Ureter (tissue), 1 donor: ENCODE data around the gene USP16. TPM values are rescaled to one million over a fixed set of nuclear protein-coding genes. Genes with fewer than 3 reads are reported as not detected.

Experiments
- DNase-seq: peaks from one replicate; pipeline ENCODE4 v3.0.0-alpha.2; 2020; ENCODE audit warnings: low spot score
- total RNA-seq: library from RNA; stranded (reverse); gene quantifications from one replicate; pipeline ENCODE4 v1.2.4, GENCODE V29; 2023
- donor health status: DM: yes; HTN: yes; CAD: no.

Gene USP16
- total RNA-seq, 1 donor from 2014 or later: 51.3 TPM

DNA sequence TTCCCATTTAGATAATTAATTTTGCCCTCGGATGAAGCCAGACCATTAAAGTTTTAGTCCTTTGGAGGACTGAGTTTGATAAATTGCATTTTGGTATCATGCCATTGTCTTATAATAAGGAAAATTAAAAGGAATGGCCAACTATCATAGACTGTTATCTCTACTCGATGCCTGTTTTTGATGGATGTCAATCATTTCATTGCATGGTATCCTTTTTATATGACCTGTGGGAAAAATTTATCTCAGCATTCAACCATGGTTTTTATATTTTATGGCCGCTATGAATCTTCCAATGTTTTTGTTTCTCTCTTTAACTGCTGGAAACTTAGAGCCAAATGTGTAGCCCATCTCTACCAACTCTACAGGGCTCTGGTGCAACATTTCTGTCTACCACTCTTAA, 58.8 kb downstream of the USP16 start:
- DNase-seq: no peak

DNA sequence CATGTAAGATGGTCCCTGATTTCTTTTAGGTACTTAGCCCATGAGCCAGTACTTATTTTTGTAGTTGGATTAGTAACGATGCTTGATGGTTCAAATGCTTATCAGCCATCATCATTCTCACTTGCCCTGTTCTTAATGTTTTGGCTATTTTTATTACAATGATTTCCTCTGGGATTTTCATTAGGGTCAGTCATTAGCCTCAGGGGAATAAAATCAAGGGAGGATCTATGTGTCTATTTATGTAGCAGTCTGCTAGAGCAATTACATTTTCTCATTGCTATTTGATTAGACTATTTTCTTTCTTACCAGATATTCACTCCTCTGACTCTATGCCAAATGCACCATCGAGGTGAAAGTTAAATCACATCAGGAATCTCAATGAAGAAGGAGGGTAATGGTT, 59.9 kb downstream of the USP16 start:
- DNase-seq: no peak

DNA sequence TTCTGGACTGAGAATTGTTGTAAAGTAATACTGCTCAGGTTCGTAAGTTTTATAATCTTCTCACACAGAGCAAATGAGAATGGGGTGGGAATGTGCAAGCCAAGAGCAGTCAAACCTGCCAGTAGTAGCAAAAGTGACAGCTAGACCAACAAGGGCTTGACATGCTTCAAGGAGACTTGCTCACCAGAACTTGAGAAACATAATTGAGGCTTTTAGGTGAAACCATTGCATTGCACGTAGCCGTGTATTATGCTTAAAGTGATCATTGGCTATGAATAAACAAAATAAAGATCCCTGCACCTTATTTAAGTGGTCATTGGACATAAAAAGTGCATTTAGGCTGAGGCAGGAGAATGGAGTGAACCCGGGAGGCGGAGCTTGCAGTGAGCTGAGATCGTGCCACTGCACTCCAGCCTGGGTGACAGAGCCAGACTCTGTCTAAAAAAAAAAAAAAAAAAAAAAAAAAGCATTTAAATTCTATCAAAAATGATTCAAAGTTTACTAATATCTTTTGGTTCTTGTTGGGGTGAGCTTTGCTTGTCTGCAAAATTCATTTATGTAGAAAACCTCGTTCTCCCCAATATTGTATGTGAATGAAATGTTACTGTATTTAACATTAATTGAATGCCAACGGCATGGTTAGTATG, 60.8 kb downstream of the USP16 start:
- no peak for DNase-seq

DNA sequence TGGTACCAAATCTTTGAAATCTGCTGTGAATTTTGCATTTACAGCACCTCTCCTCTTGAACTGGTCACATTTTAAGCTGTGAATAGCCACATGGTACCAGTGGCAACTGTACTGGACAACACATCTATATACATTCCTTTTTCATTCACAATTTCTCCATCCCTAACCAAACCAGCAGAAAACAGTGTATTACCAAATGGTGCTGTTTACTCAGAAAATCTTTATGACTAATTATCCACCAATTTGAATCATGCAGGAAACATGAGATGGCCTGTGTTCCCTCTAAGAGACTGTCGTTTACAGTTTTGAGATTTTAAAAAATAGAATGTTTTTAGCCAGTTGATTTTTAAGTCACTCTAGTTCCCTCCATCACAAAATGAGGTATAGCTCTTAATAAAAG, 66.6 kb downstream of the USP16 start:
- no peak for DNase-seq

DNA sequence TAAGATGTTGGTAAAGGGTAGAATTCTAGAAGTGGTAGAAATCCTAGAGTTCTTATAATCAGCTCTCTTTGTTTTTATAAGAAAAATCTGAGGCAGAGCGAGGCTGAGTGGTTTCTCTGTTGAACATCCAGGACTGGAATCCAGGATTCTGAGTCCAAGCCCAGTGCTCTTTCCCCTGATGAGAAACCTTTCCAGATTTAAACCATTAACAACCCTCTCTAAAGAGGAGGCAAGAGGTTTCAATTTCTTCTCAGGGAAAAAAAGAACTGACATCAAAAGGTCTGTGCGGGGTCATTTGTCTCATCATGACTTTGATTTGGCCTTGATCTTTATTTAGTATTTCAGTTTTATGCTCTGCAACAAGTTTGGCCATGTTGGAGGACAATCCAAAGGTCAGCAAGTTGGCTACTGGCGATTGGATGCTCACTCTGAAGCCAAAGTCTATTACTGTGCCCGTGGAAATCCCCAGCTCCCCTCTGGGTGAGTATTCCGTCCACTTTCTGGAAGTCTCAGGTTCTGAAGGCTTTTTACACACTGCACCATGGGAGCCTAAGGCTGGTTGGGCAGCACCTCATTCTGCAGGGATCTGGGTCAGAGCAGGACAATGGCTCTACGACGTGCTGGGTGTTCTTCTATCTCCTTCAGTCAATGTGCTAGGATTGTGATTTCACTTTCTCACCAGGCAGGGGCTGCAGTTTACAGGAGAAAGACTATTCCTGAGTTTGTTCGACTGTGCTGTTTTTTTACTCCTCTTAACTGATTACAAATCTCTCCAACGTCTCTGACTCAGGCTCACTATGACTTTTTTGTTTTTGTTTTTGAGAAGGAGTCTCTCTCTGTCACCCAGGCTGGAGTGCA, 67.9 kb downstream of the USP16 start:
- no peak for DNase-seq

DNA sequence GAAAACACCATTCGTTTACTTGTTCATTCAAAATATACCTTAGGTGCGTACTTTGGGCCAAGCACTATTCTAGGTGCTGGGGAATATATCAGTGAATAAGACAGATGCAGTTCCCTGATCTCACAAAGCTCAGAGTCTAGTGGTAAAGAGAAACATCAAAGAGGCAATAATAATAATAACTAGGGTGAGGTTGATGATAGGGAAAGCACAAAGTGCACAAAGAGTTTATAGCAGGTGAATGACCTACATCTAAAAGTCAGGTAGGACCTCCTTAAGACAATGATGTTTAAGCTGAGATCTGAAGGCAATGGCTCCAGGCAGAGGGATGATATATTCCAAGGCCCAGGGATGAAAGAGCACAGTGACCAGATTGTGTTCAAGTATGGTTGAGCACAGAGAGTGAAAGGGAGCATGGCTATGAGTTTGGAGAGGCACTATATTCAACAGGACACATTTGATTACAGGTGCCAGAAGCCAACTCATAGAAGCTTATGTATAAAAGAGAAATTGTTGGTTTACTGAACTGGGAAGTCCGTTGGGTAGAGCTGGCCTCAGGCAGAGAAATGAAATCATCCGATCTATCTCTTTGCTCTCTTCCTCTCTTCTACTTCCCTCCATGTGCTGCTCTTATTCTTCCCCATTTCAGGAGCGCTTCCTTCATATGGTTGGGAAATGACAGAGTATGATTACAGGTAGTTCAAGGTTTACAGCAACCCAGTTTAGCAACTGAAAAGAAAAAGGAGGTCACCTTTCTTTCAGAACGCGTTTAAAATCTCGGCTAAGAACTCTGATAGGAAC, 71.9 kb downstream of the USP16 start:
- no peak for DNase-seq

DNA sequence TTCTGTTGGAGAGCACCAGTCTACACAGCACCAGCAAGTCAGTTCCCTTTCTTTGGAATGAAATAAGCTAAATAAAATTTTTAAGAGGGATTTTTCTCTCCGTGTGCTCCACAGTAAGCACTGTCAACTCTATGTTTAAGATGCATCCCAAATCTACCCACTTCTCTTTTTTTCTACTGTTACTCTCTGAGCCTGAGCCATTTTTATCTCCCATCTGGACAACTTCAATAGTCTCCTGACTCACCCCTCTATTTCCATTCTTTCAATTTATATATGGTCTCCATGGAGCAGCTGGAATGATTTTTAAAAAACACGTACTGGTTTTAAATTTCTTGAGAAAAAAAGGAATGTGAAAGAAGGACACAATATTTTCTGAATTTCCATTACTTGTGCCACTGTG, 73.7 kb downstream of the USP16 start:
- DNase-seq: no peak

DNA sequence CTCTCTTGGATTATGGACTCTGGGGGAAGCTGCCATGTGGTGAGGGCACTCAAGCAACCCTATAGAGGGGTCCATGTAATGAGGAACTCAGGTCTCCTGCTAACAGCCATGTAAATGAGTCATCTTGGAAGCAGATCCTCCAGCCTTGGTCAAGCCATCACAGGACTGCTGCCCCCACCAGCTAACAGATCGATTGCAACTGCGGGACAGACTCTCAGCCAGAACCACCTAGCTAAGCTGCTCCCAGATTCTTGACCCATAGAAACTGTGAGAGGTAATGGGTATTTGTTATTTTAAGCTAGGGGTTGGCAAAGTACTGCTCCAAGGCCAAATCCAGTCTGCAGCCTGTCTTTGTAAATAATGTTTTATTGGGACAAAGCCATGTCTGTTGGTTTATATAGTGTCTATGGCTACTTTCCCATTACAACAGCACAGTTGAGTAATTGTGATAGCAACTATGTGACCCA, 78.4 kb downstream of the USP16 start:
- no peak for DNase-seq

Other genes with a start within 250 kb of the USP16 start
- gene LTN1, start 31.8 kb upstream of the USP16 start, total RNA-seq: 39.8 TPM
- 21.0 TPM for gene RWDD2B, start 5.3 kb upstream of the USP16 start, total RNA-seq
- gene CCT8, start 49.0 kb downstream of the USP16 start, total RNA-seq: 121 TPM
- gene MAP3K7CL, start 106.0 kb downstream of the USP16 start, total RNA-seq: 11.5 TPM